ENCODE measurements around the gene INTS6. TPM values are rescaled to one million over a fixed set of nuclear protein-coding genes. Genes with fewer than 3 reads are reported as not detected.

Gene INTS6
- total RNA-seq, 1 experiment from 2014 or later = 45.5 TPM

GRCh38 chr13:51333826-51334225 lies 119.0 kb downstream of the INTS6 start:
- intact Hi-C loops (cut with micrococcal nuclease; ENCODE audit: unreplicated experiment) = no loop called here
- no peaks in the 10 kb centered on the region for H3F3A ChIP-seq (ENCODE audit: insufficient read depth, low read depth)
- H3K9me3 ChIP-seq (ENCODE audit: insufficient read depth, low read depth) = no peaks in the 10 kb centered on the region
- no peaks in the 10 kb centered on the region; the same call in 1 of the 2 replicates for H3K9me2 ChIP-seq (ENCODE audit: insufficient read depth)
- no peaks in the 10 kb centered on the region for H3K4me1 ChIP-seq (replicated peaks; ENCODE audit: insufficient read depth)
- H4K20me1 ChIP-seq (ENCODE audit: insufficient read depth) = no peaks in the 10 kb centered on the region
- DNase-seq = no peak
- no peak for TF ChIP-seq EZH2 (IDR thresholded peaks at IDR 0.05; ENCODE audit: low read depth)
- TF ChIP-seq, protein P1, sequence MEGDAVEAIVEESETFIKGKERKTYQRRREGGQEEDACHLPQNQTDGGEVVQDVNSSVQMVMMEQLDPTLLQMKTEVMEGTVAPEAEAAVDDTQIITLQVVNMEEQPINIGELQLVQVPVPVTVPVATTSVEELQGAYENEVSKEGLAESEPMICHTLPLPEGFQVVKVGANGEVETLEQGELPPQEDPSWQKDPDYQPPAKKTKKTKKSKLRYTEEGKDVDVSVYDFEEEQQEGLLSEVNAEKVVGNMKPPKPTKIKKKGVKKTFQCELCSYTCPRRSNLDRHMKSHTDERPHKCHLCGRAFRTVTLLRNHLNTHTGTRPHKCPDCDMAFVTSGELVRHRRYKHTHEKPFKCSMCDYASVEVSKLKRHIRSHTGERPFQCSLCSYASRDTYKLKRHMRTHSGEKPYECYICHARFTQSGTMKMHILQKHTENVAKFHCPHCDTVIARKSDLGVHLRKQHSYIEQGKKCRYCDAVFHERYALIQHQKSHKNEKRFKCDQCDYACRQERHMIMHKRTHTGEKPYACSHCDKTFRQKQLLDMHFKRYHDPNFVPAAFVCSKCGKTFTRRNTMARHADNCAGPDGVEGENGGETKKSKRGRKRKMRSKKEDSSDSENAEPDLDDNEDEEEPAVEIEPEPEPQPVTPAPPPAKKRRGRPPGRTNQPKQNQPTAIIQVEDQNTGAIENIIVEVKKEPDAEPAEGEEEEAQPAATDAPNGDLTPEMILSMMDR (conservative IDR thresholded peaks at IDR 0.05) = no peak
- H3K4me2 ChIP-seq = no peak overlapping the region
- H3K27me3 ChIP-seq (ENCODE audit: insufficient read depth, low read depth) = peaks cover 3% of the 10 kb centered on the region
- ChIA-PET POLR2A (ENCODE audit: unreplicated experiment) (no interaction called here), CTCF (no interaction called here)
- H3K36me3 ChIP-seq (ENCODE audit: low read depth) = no peaks in the 10 kb centered on the region
- BruUV-seq (replicated peaks) = no TSS peak
- no peak overlapping the region for H3K27ac ChIP-seq
- no peak overlapping the region for H2AFZ ChIP-seq
- no peak overlapping the region for H3K4me3 ChIP-seq
- no peaks in the 10 kb centered on the region for H3K79me2 ChIP-seq (ENCODE audit: low read depth)

GRCh38 chr13:51333421-51333820 lies 119.4 kb downstream of the INTS6 start:
- H3K27ac ChIP-seq = no peak overlapping the region
- no TSS peak for BruUV-seq (replicated peaks)
- no peaks in the 10 kb centered on the region for H3K36me3 ChIP-seq (ENCODE audit: low read depth)
- no peak for DNase-seq
- H3K4me3 ChIP-seq = no peak overlapping the region
- no peak overlapping the region for H2AFZ ChIP-seq
- H3K27me3 ChIP-seq (ENCODE audit: insufficient read depth, low read depth) = peaks cover 3% of the 10 kb centered on the region
- no peaks in the 10 kb centered on the region for H4K20me1 ChIP-seq (ENCODE audit: insufficient read depth)
- H3K9me2 ChIP-seq (ENCODE audit: insufficient read depth) = no peaks in the 10 kb centered on the region; the same call in 1 of the 2 replicates
- CTCF ChIA-PET = no interaction called here
- H3K9me3 ChIP-seq (ENCODE audit: insufficient read depth, low read depth) = no peaks in the 10 kb centered on the region
- no peaks in the 10 kb centered on the region for H3K4me1 ChIP-seq (replicated peaks; ENCODE audit: insufficient read depth)
- H3K79me2 ChIP-seq (ENCODE audit: low read depth) = no peaks in the 10 kb centered on the region
- no peaks in the 10 kb centered on the region for H3F3A ChIP-seq (ENCODE audit: insufficient read depth, low read depth)
- TF ChIP-seq EZH2 (IDR thresholded peaks at IDR 0.05; ENCODE audit: low read depth) = no peak
- TF ChIP-seq, protein P1 (conservative IDR thresholded peaks at IDR 0.05) = no peak
- POLR2A ChIA-PET (ENCODE audit: unreplicated experiment) = no interaction called here
- H3K4me2 ChIP-seq = no peak overlapping the region
- intact Hi-C loops (cut with micrococcal nuclease; ENCODE audit: unreplicated experiment) = no loop called here

DNA sequence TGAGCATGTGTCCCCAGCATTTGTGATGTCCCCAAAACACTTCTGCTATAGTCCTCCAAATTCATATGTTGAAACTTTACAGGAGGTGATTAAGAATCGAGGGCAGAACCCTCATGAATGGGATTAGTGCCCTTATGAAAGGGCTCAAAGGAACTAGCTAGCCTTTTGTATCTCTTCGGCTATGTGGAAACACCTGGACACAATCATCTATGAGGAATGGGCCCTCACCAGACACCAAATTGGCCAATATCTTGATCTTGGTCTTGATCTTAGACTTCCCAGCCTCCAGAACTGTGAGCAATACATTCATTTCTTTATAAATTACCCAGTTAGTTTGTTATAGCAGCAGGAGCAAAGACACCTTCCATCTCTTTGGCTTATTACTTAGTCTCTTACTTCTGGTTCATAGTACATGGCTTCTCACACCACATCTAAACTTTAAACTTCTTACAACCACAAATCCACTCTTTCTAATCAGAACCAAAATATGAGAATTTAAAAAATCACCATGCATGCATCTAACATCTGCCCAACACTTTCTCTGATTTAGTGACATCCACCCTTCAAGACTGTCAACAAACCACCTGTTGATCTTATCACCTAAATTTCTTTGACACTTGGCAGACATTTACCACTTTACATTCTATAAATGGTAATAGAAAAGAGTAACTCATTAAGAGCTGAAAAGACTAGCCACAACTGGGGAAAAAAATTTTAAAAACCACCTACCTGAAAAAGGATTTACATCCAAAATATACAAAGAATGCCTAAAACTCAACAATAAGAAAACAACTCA lies 120.1 kb downstream of the INTS6 start:
- H2AFZ ChIP-seq = no peak overlapping the region
- H3K4me1 ChIP-seq (replicated peaks; ENCODE audit: insufficient read depth) = no peaks in the 10 kb centered on the region
- H4K20me1 ChIP-seq (ENCODE audit: insufficient read depth) = no peaks in the 10 kb centered on the region
- H3K36me3 ChIP-seq (ENCODE audit: low read depth) = no peaks in the 10 kb centered on the region
- ChIA-PET POLR2A (ENCODE audit: unreplicated experiment) (no interaction called here), CTCF (no interaction called here)
- intact Hi-C loops (cut with micrococcal nuclease; ENCODE audit: unreplicated experiment) = no loop called here
- H3K27ac ChIP-seq = no peak overlapping the region
- peaks cover 3% of the 10 kb centered on the region for H3K27me3 ChIP-seq (ENCODE audit: insufficient read depth, low read depth)
- no peak overlapping the region for H3K4me3 ChIP-seq
- no peaks in the 10 kb centered on the region for H3K79me2 ChIP-seq (ENCODE audit: low read depth)
- H3K9me3 ChIP-seq (ENCODE audit: insufficient read depth, low read depth) = no peaks in the 10 kb centered on the region
- BruUV-seq (replicated peaks) = no TSS peak
- DNase-seq = no peak
- H3F3A ChIP-seq (ENCODE audit: insufficient read depth, low read depth) = no peaks in the 10 kb centered on the region
- TF ChIP-seq, protein P1 (conservative IDR thresholded peaks at IDR 0.05) = no peak
- no peak for TF ChIP-seq EZH2 (IDR thresholded peaks at IDR 0.05; ENCODE audit: low read depth)
- H3K4me2 ChIP-seq = no peak overlapping the region
- H3K9me2 ChIP-seq (ENCODE audit: insufficient read depth) = no peaks in the 10 kb centered on the region
